HepG2 (cell line): ENCODE results near the gene ALDH3B1. TPM values are rescaled to one million over a fixed set of nuclear protein-coding genes. Genes with fewer than 3 reads are reported as not detected.
A peak's percentile ranks its signal among the peaks of the same experiment; 100 is the strongest.

Experiments used
- ASH2L ChIP-seq: fragments of 300-600, 200-600 bp; sonication (generic); IDR thresholded peaks from 2 replicates; pipeline ENCODE4 v1.7.0; 2017; ENCODE audit warnings: low read depth, mild to moderate bottlenecking, moderate library complexity, mixed read lengths, low read length; ENCODE audit not compliant: insufficient read length
- BCL6 ChIP-seq: IDR thresholded peaks from 2 replicates; pipeline ENCODE4 v1.6.1; 2016; ENCODE audit warnings: missing genetic modification reagents, missing compliant biosample characterization
- FOXP4 ChIP-seq: sonication (generic); formaldehyde crosslinking; IDR thresholded peaks from 2 replicates; pipeline ENCODE4 v1.4.0; 2020; ENCODE audit warnings: missing genetic modification reagents
- JUND ChIP-seq: sonication (generic); formaldehyde crosslinking; IDR thresholded peaks from 2 replicates; pipeline ENCODE4 v1.8.0; 2022; ENCODE audit warnings: mild to moderate bottlenecking, missing genetic modification reagents
- MTF2 ChIP-seq: sonication (generic); formaldehyde crosslinking; IDR thresholded peaks from 2 replicates; pipeline ENCODE4 v1.5.0; 2020; ENCODE audit warnings: missing genetic modification reagents, borderline replicate concordance
- NKX3-1 ChIP-seq: sonication (generic); formaldehyde crosslinking; IDR thresholded peaks from 2 replicates; pipeline ENCODE4 v1.5.0; 2020; ENCODE audit warnings: missing genetic modification reagents
- NR3C1 ChIP-seq: sonication (generic); formaldehyde crosslinking; IDR thresholded peaks from 2 replicates; pipeline ENCODE4 v1.4.0; 2020; ENCODE audit warnings: missing genetic modification reagents
- ZBTB20 ChIP-seq: sonication (generic); formaldehyde crosslinking; IDR thresholded peaks from 2 replicates; pipeline ENCODE4 v1.8.1; 2023; ENCODE audit warnings: missing genetic modification reagents, low read depth, mild to moderate bottlenecking, borderline replicate concordance
- ZBTB4 ChIP-seq: sonication (generic); formaldehyde crosslinking; IDR thresholded peaks from 2 replicates; pipeline ENCODE4 v1.4.0; 2020; ENCODE audit warnings: missing genetic modification reagents, mild to moderate bottlenecking, borderline replicate concordance
- ZNF224 ChIP-seq: sonication (generic); formaldehyde crosslinking; IDR thresholded peaks from 2 replicates; pipeline ENCODE4 v1.5.0; 2020; ENCODE audit warnings: mild to moderate bottlenecking, missing genetic modification reagents
- ZNF33B ChIP-seq: sonication (generic); formaldehyde crosslinking; IDR thresholded peaks from 2 replicates; pipeline ENCODE4 v1.5.1; 2020; ENCODE audit warnings: mild to moderate bottlenecking, missing genetic modification reagents
- ZNF431 ChIP-seq: sonication (generic); formaldehyde crosslinking; IDR thresholded peaks from 2 replicates; pipeline ENCODE4 v1.9.0; 2022; ENCODE audit warnings: missing genetic modification reagents, low read depth, mild to moderate bottlenecking, borderline replicate concordance
- ZNF609 ChIP-seq: sonication (generic); formaldehyde crosslinking; IDR thresholded peaks from 2 replicates; pipeline ENCODE4 v1.4.0; 2020; ENCODE audit warnings: mild to moderate bottlenecking, missing genetic modification reagents, borderline replicate concordance
- polyA plus RNA-seq, 8 experiments: library from polyadenylated mRNA; depleted of rRNA in 3 of 8; stranded (reverse) in 7 of 8; unstranded in 1 of 8; fragments of >200 nt; fragmentation: Illumina TruSeq in 4 of 8; extraction: Trizol in 4 of 8; gene quantifications; 2 replicates each; pipeline versions ENCODE4 v1.2.1 to v1.2.3, GENCODE V29; 2011 to 2016; ENCODE audit warnings: low read depth in 4 of 8, missing spikeins in 1 of 8, mixed read lengths in 1 of 8; ENCODE audit not compliant: insufficient read depth in 1 of 8
- total RNA-seq, 5 experiments: library from RNA; depleted of rRNA; stranded (reverse); fragments of >200 nt; fragmentation: Illumina TruSeq; extraction: Trizol; gene quantifications; 2 replicates each; pipeline ENCODE4 v1.2.3, GENCODE V29; 2016; ENCODE audit warnings: low read depth in 1 of 5
- TF ChIP-seq, protein P1 (sequence below): IDR thresholded peaks from 2 replicates; pipeline ENCODE4 v1.6.1; 2016; ENCODE audit warnings: low read depth, control low read depth

The ALDH3B1 gene
- total and polyA plus RNA-seq, 2 of the 13 experiments (the other 11 are each of a cell fraction or from before 2014, with no cell fraction given), result 4.0 to 6.7 TPM

GRCh38 chr11:68037411-68038225 lies 27.5 kb downstream of the ALDH3B1 start (continued):
- no peak for TF ChIP-seq ZNF609 (CRISPR knock-in tag)
- TF ChIP-seq ZBTB20 (CRISPR knock-in tag), result no peak
- TF ChIP-seq, protein P1, sequence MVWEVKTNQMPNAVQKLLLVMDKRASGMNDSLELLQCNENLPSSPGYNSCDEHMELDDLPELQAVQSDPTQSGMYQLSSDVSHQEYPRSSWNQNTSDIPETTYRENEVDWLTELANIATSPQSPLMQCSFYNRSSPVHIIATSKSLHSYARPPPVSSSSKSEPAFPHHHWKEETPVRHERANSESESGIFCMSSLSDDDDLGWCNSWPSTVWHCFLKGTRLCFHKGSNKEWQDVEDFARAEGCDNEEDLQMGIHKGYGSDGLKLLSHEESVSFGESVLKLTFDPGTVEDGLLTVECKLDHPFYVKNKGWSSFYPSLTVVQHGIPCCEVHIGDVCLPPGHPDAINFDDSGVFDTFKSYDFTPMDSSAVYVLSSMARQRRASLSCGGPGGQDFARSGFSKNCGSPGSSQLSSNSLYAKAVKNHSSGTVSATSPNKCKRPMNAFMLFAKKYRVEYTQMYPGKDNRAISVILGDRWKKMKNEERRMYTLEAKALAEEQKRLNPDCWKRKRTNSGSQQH, result no peak
- no peak for TF ChIP-seq MTF2 (CRISPR knock-in tag)
- no peak for TF ChIP-seq NKX3-1
- TF ChIP-seq ZNF224 (CRISPR knock-in tag), result no peak
- no peak for TF ChIP-seq JUND (CRISPR knock-in tag)
- no peak for TF ChIP-seq ZNF431
- peak; percentile 86 for TF ChIP-seq ASH2L
- no peak for TF ChIP-seq FOXP4 (CRISPR knock-in tag)
- TF ChIP-seq ZNF33B (CRISPR knock-in tag), result peak; percentile 44; the same call in 1 of the 2 replicates
- TF ChIP-seq NR3C1 (CRISPR knock-in tag), result no peak
- peak; percentile 37; the same call in 1 of the 2 replicates for TF ChIP-seq BCL6
- TF ChIP-seq ZBTB4 (CRISPR knock-in tag), result no peak
